ENCODE results near the gene NTM. TPM values are rescaled to one million over a fixed set of nuclear protein-coding genes. Genes with fewer than 3 reads are reported as not detected.

Gene NTM
- total RNA-seq, 1 experiment from 2014 or later, result 2.7 TPM

- no peak overlapping the region for H3K4me3 ChIP-seq (ENCODE audit: insufficient read depth, low read depth, low read length)
- no peaks in the 10 kb centered on the region for H3K27me3 ChIP-seq (ENCODE audit: control insufficient read depth, insufficient read depth, low read length)
- no peak for DNase-seq
- H3K36me3 ChIP-seq (replicated peaks; ENCODE audit: control insufficient read depth, insufficient read depth, low read length), result no peaks in the 10 kb centered on the region
Observed at GRCh38 chr11:131601586-131601985, 231.2 kb downstream of the NTM start.

- no peak for DNase-seq
- no peaks in the 10 kb centered on the region for H3K27me3 ChIP-seq (ENCODE audit: control insufficient read depth, insufficient read depth, low read length)
- no peaks in the 10 kb centered on the region for H3K36me3 ChIP-seq (replicated peaks; ENCODE audit: control insufficient read depth, insufficient read depth, low read length)
Observed at GRCh38 chr11:131602431-131602830, 232.0 kb downstream of the NTM start.

GRCh38 chr11:131606811-131607335, 236.5 kb downstream of the NTM start:
- no peak overlapping the region for H3K4me3 ChIP-seq (ENCODE audit: insufficient read depth, low read depth, low read length)
- H3K27me3 ChIP-seq (ENCODE audit: control insufficient read depth, insufficient read depth, low read length), result no peaks in the 10 kb centered on the region
- no peaks in the 10 kb centered on the region for H3K36me3 ChIP-seq (replicated peaks; ENCODE audit: control insufficient read depth, insufficient read depth, low read length)
- DNase-seq, result no peak

More at GRCh38 chr11:131602431-131602830, 232.0 kb downstream of the NTM start:
- no peak overlapping the region for H3K4me3 ChIP-seq (ENCODE audit: insufficient read depth, low read depth, low read length)

GRCh38 chr11:131609337-131609736, 238.9 kb downstream of the NTM start:
- H3K27me3 ChIP-seq (ENCODE audit: control insufficient read depth, insufficient read depth, low read length), result no peaks in the 10 kb centered on the region
- DNase-seq, result no peak
- no peak overlapping the region for H3K4me3 ChIP-seq (ENCODE audit: insufficient read depth, low read depth, low read length)
- no peaks in the 10 kb centered on the region for H3K36me3 ChIP-seq (replicated peaks; ENCODE audit: control insufficient read depth, insufficient read depth, low read length)

- H3K27me3 ChIP-seq (ENCODE audit: control insufficient read depth, insufficient read depth, low read length), result no peaks in the 10 kb centered on the region
- no peak for DNase-seq
- no peaks in the 10 kb centered on the region for H3K36me3 ChIP-seq (replicated peaks; ENCODE audit: control insufficient read depth, insufficient read depth, low read length)
- no peak overlapping the region for H3K4me3 ChIP-seq (ENCODE audit: insufficient read depth, low read depth, low read length)
Observed at GRCh38 chr11:131609921-131610320, 239.5 kb downstream of the NTM start.

- Histone ChIP-seq H3K36me3 (replicated peaks; ENCODE audit: control insufficient read depth, insufficient read depth, low read length) (no peaks in the 10 kb centered on the region), H3K27me3 (ENCODE audit: control insufficient read depth, insufficient read depth, low read length) (no peaks in the 10 kb centered on the region), H3K4me3 (ENCODE audit: insufficient read depth, low read depth, low read length) (no peak overlapping the region)
- DNase-seq, result no peak
Observed at GRCh38 chr11:131611322-131611721, 240.9 kb downstream of the NTM start.

GRCh38 chr11:131612533-131612932, 242.1 kb downstream of the NTM start:
- Histone ChIP-seq H3K27me3 (ENCODE audit: control insufficient read depth, insufficient read depth, low read length) (no peaks in the 10 kb centered on the region), H3K36me3 (replicated peaks; ENCODE audit: control insufficient read depth, insufficient read depth, low read length) (no peaks in the 10 kb centered on the region), H3K4me3 (ENCODE audit: insufficient read depth, low read depth, low read length) (no peak overlapping the region)
- no peak for DNase-seq

GRCh38 chr11:131614631-131615030, 244.2 kb downstream of the NTM start:
- Histone ChIP-seq H3K27me3 (ENCODE audit: control insufficient read depth, insufficient read depth, low read length) (no peaks in the 10 kb centered on the region), H3K4me3 (ENCODE audit: insufficient read depth, low read depth, low read length) (no peak overlapping the region), H3K36me3 (replicated peaks; ENCODE audit: control insufficient read depth, insufficient read depth, low read length) (no peaks in the 10 kb centered on the region)
- no peak for DNase-seq

- H3K4me3 ChIP-seq (ENCODE audit: insufficient read depth, low read depth, low read length), result no peak overlapping the region
- H3K36me3 ChIP-seq (replicated peaks; ENCODE audit: control insufficient read depth, insufficient read depth, low read length), result no peaks in the 10 kb centered on the region
- DNase-seq, result no peak
- no peaks in the 10 kb centered on the region for H3K27me3 ChIP-seq (ENCODE audit: control insufficient read depth, insufficient read depth, low read length)
Observed at GRCh38 chr11:131615611-131616010, 245.2 kb downstream of the NTM start.

GRCh38 chr11:131616481-131617140, 246.2 kb downstream of the NTM start:
- Histone ChIP-seq H3K4me3 (ENCODE audit: insufficient read depth, low read depth, low read length) (no peak overlapping the region), H3K36me3 (replicated peaks; ENCODE audit: control insufficient read depth, insufficient read depth, low read length) (no peaks in the 10 kb centered on the region), H3K27me3 (ENCODE audit: control insufficient read depth, insufficient read depth, low read length) (no peaks in the 10 kb centered on the region)
- DNase-seq, result no peak

- Histone ChIP-seq H3K27me3 (ENCODE audit: control insufficient read depth, insufficient read depth, low read length) (no peaks in the 10 kb centered on the region), H3K4me3 (ENCODE audit: insufficient read depth, low read depth, low read length) (no peak overlapping the region), H3K36me3 (replicated peaks; ENCODE audit: control insufficient read depth, insufficient read depth, low read length) (no peaks in the 10 kb centered on the region)
- DNase-seq, result no peak
Observed at GRCh38 chr11:131618201-131618600, 247.8 kb downstream of the NTM start.

- DNase-seq, result no peak
- H3K36me3 ChIP-seq (replicated peaks; ENCODE audit: control insufficient read depth, insufficient read depth, low read length), result no peaks in the 10 kb centered on the region
- no peak overlapping the region for H3K4me3 ChIP-seq (ENCODE audit: insufficient read depth, low read depth, low read length)
- H3K27me3 ChIP-seq (ENCODE audit: control insufficient read depth, insufficient read depth, low read length), result no peaks in the 10 kb centered on the region
Observed at GRCh38 chr11:131622193-131622592, 251.8 kb downstream of the NTM start.

GRCh38 chr11:131624531-131624930, 254.1 kb downstream of the NTM start:
- no peaks in the 10 kb centered on the region for H3K27me3 ChIP-seq (ENCODE audit: control insufficient read depth, insufficient read depth, low read length)
- H3K4me3 ChIP-seq (ENCODE audit: insufficient read depth, low read depth, low read length), result no peak overlapping the region
- H3K36me3 ChIP-seq (replicated peaks; ENCODE audit: control insufficient read depth, insufficient read depth, low read length), result no peaks in the 10 kb centered on the region
- DNase-seq, result no peak

GRCh38 chr11:131626788-131627187, 256.4 kb downstream of the NTM start:
- H3K4me3 ChIP-seq (ENCODE audit: insufficient read depth, low read depth, low read length), result no peak overlapping the region
- H3K27me3 ChIP-seq (ENCODE audit: control insufficient read depth, insufficient read depth, low read length), result no peaks in the 10 kb centered on the region
- peak; percentile 40 for DNase-seq
- no peaks in the 10 kb centered on the region for H3K36me3 ChIP-seq (replicated peaks; ENCODE audit: control insufficient read depth, insufficient read depth, low read length)

- DNase-seq, result no peak
- Histone ChIP-seq H3K4me3 (ENCODE audit: insufficient read depth, low read depth, low read length) (no peak overlapping the region), H3K36me3 (replicated peaks; ENCODE audit: control insufficient read depth, insufficient read depth, low read length) (no peaks in the 10 kb centered on the region), H3K27me3 (ENCODE audit: control insufficient read depth, insufficient read depth, low read length) (no peaks in the 10 kb centered on the region)
Observed at GRCh38 chr11:131628739-131629138, 258.3 kb downstream of the NTM start.
